ENCODE results near the gene GSTM5.
"Not testable (repeated sequence)": the region's sequence is repeated elsewhere in the genome, so short reads cannot be mapped to it uniquely, and the experiment has no call there.

Gene GSTM5

DNA sequence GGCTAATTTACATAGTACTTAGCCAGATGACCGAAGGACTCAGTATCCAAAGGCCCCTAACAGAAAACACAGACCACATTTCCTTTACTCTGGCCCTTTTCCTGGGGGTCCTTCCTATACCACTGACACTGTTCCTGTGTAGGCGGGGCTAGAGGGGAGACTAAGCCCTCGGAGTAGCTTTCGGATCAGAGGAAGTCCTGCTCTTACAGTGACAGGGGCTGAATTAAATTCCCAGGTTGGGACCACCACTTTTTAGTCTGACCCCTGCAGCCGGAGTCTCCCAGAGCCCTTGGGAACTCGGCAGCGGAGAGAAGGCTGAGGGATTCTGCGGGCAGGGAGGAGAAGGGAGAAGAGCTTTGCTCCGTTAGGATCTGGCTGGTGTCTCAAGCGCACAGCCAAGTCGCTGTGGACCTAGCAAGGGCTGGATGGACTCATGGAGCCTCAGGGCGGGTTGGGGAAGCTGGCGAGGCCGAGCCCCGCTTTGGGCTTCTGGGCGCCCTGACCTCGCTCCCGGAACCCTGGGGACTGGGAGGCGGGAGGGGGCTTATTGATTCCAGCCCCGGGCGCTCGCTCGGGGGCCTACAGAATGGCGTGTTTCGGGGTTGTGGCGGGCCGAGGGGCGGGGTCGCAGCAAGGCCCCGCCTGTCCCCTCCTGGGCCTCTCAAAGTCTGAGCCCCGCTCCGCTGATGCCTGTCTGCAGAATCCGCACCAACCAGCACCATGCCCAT, at the start of gene GSTM5:
Gene GSTM5 (plus strand): TSS at position 659 of the 728 bp plus-strand sequence. CDS start 62 bp downstream, at position 721.
- not testable (repeated sequence) for DNase-seq

DNA sequence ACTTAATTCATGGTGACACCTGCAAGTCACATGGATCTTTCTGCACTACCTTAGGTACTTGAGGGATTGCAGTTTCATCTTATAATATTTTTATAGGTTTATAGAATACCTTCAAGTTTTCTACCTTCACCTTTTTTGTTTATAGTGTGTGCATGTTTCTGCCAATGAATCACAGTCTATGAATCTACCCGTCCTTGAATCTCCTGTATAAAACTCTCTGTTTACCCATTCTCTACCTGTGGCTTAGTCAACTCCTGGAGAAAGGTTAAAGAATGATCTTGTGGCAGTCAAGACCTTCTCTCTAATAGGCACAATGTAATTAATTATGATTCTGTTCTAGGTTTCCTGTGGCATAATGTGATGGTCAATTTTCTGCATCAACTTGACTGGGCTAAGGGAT, 47.4 kb upstream of the GSTM5 start:
- DNase-seq: no peak

DNA sequence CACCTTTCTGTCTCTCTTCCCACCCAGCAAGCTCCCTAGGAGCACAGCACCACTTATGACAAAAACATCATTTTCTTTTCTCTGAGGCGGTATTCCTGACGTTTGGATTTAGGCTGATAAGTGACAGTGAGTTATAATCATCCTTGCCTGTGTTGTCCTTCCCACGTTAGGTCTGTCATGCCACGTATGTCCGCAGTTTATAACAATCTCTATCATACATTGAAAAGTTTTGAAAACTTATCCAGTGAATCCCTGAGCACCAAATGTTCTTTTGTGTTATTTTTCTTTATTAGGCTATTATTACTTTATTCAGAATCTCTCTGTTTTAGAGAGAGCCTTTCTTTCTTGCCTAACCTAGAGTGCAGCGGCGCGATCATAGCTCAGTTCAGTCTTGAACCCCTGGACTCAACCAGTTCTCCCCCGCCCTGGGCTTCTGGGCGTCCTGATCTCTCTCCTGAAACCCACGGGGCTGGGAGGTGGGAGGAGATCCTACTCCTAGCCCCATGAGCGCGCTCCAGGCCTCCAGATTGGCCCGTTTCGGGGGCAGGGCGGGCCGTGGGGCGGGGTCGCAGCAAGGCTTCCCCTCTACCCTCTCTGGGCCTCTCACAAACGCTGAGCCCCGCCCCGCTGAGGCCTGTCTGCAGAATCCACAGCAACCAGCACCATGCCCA, 44.5 kb upstream of the GSTM5 start, which contains the start of gene GSTM2:
Gene GSTM2 (plus strand): TSS at position 606 of the 671 bp plus-strand sequence. CDS start 59 bp downstream, at position 665.
- DNase-seq: peak; percentile 87 to 90

DNA sequence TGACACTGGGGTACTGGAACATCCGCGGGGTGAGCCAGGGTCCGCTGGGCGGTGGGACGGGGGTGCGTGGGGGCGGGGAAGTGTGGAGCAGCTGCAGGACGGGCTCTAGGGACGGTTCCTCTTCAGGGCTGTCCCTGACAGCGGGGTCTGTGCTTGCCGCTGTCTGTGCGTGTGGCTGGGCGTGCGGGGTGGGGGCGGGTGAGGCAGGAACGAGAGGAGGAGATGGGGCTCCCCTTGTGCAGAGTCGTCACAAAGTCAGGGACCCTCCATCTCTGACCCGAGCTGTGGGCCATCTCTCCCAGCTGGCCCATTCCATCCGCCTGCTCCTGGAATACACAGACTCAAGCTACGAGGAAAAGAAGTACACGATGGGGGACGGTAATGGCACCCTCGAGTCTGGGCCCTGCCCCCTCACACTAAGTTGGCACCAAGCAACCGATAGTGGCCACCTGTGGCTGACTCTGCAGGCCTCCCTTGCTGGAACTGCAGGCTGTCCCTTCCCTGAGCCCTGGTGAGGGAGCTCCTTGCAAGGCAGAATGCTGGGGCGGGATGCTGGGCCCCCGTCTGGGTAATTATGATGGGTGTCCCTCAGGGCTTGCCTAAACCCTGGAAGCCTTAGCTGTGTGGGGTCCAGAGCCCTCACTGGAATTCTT, 43.8 kb upstream of the GSTM5 start:
- DNase-seq: no peak

DNA sequence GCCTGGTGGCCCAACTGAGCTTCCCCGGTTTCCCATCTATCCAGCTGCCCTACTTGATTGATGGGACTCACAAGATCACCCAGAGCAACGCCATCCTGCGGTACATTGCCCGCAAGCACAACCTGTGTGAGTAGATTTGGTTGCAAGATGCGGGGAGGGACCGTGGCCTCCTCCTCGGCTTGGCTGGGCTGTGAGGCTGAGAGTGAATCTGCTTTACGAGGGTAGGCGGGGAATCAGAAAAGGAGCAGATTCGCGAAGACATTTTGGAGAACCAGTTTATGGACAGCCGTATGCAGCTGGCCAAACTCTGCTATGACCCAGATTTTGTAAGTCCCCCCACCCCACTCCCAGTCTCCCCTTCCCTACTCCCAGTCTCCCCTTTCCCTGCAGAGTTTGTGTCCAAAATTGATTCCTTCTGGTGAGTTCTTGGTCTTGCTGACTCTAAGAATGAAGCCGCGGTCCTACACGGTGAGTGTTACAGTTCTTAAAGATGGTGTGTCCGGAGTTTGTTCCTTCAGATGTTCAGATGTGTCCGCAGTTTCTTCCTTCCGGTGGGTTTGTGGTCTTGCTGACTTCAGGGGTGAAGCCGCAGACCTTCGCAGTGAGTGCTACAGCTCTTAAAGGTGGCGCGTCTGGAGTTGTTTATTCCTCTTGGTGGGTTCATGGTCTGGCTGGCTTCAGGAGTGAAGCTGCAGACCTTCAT, 42.7 kb upstream of the GSTM5 start:
- no peak for DNase-seq

DNA sequence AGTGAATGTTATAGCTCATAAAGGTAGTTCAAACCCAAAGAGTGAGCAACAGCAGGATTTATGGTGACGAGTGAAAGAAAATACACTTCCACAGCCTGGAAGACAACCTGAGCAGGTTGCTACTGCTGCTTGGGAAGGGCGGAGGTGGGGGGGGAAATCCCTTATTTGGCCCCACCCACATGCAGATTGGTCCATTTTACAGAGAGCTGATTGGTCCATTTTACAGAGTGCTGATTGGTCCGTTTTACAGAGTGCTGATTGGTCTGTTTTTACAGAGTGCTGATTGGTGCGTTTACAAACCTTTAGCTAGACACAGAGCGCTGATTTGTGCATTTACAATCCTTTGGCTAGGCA, 42.1 kb upstream of the GSTM5 start:
- not testable (repeated sequence) for DNase-seq

DNA sequence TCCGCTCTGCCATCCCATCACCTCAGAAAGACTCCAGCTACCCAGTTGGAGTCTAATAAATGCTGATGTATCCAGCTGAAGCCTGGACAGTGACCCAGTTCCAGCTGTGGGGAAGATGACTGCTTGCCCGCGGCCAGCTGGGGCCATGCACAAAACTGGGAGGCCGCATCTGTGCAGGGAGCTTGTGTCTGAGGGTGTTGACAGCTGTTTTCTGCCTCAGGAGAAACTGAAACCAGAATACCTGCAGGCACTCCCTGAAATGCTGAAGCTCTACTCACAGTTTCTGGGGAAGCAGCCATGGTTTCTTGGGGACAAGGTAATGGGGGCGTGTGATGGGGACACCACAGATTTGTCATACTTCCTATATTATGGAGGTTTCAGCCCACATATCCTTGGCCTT, 41.0 kb upstream of the GSTM5 start:
- DNase-seq: no peak

DNA sequence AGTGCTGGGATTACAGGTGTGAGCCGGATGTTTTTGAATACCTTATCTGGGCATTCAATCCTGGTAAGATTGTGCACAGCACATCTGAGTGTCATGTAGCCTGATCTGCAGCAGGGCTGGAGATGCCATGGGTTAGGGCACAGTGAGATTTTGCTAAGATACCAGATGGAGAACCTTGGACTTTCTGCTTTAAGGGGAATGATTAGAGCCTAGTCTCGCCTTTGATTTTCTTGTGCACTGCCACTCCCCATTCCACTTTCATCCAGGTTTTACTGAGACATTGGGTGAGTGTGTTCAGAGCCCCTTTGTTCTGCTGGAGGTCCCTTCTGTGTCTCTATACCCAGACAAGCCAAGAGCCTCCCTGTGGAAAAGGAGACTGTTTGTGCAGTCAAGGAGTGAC, 38.2 kb upstream of the GSTM5 start:
- DNase-seq: not testable (repeated sequence)

DNA sequence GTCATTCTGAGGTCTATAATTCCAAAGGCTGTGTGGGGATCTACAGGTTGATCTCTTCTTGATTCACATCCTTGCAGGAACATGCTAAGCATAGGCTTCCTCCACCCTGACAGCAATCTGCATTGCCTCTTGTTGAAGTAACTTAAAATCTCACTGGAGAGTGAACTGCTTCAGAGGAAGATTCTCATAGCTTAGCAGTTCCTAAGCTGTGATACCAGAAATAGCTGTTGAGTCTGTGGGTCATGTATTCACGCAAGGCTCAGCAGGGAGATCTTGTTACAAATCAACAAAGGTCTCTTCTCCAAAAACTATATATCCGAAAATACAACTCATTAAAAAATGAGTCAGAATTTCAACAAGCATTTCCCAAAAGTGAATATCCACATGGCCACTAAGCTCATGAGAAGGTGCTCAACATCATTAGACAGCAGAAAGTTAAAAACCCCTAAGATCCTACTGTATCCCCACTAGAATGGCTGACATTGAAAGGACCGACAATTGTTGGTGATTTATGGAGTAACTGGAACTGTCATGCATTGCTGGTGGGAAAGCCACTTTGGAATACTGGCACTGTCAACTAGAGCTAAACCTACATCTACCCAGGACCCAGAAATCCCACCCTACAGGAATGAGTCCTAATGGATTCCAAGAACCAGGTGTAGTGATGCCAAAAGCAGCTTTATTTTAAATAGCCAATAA, 35.2 kb upstream of the GSTM5 start:
- DNase-seq: not testable (repeated sequence)

DNA sequence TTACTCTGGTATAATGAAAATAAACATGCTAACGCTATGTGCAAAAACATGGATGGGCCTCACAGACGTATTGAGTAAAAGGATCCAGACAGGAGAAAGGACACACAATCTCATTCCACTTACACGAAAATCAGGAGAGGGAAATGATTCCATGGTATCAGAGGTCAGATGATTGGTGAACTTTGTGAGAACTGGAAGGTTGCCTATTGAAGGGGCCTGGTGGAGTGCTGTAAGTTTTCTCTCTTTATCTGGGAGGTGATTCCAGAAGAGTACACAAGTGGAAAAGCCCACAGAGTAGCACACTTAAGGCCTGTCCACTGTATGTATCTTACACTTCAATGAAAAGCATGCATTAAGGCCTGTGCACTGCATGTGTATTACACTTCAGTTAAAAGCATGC, 34.6 kb upstream of the GSTM5 start:
- DNase-seq: no peak

DNA sequence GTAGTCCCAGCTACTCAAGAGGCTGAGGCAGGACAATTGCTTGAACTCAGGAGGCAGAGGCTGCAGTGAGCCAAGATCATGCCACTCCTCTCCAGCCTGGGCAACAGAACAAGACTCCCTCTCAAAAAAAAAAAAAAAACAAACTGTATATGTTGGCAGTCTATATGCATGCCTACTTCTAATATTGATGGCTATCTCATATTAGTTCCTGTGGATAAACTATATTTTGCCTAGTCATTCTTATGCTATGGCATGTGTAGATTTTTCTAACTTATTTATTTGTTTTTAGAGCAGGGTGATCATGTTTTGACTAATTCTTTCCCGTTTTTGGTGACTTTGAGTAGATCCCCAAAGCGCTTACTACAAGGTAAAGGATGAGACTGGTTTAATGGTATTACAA, 33.4 kb upstream of the GSTM5 start:
- DNase-seq: not testable (repeated sequence)

DNA sequence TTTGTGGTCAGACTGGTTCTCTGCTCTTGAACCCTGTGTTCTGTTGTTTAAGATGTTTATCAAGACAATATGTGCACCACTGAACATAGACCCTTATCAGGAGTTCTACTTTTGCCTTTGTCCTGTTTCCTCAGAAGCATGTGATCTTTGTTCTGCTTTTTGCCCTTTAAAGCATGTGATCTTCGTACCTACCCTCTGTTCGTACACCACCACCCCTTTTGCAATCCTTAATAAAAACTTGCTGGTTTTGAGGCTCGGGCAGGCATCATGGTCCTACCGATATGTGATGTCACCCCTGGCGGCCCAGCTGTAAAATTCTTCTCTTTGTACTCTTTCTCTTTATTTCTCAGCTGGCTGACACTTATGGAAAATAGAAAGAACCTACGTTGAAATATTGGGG, 27.3 kb upstream of the GSTM5 start:
- DNase-seq: not testable (repeated sequence)

DNA sequence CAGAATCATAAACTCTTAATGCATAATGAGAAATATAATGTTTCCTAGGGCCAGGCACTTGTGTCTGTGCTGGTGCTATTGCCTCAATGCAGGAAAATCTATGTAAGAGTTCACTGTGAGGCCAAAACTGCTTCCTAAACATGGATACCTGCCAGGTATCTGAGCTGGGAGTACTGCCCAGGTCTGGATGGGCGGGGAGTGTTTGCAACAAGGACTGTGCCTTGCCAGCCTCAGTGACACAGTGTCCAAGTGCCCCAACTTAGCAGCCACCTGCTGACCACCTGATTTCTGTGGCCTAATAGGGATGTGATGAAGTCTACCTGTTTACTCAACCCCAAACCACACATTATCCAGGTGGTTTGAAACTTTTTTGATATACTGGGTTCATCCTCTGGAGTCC, 26.7 kb upstream of the GSTM5 start:
- DNase-seq: not testable (repeated sequence)

DNA sequence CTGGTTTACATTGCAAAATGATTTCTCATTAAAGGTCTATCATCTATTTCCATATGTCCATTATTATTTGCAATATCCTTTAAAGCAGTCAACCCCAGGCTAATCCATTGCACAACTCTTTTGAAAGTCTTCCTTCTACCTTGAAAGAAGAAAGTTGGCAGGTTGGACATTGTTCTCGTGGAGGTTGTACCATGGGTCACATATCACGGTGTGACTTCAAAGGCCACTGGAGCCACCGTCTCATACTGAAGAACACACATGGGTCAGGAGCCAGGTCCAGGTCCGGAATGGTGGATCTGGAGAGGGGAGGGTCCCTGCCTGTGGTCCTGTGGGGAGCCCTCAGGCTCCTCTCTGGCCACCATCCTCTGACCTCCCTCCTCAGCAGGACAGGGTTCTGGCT, 26.2 kb upstream of the GSTM5 start:
- not testable (repeated sequence) for DNase-seq

DNA sequence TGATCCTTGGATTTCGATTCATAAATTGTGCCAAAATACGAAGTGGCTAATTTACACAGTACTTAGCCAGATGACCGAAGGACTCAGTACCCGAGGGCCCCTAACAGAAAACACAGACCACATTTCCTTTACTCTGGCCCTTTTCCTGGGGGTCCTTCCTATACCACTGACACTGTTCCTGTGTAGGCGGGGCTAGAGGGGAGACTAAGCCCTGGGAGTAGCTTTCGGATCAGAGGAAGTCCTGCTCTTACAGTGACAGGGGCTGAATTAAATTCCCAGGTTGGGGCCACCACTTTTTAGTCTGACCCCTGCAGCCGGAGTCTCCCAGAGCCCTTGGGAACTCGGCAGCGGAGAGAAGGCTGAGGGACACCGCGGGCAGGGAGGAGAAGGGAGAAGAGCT, 24.9 kb upstream of the GSTM5 start:
- not testable (repeated sequence) for DNase-seq

DNA sequence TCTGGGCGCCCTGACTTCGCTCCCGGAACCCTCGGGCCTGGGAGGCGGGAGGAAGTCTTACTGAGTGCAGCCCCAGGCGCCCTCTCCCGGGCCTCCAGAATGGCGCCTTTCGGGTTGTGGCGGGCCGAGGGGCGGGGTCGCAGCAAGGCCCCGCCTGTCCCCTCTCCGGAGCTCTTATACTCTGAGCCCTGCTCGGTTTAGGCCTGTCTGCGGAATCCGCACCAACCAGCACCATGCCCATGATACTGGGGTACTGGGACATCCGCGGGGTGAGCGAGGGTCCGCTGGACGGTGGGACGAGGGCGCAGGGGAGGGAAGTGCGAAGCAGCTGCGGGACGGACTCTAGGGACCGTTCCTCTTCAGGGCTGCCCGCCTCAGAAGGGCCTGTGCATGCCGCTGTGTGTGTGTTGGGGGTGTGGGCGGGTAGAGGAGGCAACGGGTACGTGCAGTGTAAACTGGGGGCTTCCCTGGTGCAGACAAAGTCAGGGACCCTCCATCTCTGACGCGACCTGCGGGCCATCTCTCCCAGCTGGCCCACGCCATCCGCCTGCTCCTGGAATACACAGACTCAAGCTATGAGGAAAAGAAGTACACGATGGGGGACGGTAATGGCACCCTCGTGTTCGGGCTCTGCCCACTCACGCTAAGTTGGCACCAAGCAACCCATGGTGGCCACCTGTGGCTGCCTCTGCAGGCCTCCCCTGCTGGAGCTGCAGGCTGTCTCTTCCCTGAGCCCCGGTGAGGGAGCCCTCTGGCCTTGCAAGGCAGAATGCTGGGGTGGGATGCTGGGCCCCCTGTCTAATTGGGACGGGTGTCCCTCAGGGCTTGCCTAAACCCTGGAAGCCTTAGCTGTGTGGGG, 24.2 kb upstream of the GSTM5 start, which contains the start of gene GSTM1:
Gene GSTM1 (plus strand): TSS at position 177 of the 859 bp plus-strand sequence. CDS start 57 bp downstream, at position 234.
- DNase-seq: peak in 1 of 2 donors; percentile 78

DNA sequence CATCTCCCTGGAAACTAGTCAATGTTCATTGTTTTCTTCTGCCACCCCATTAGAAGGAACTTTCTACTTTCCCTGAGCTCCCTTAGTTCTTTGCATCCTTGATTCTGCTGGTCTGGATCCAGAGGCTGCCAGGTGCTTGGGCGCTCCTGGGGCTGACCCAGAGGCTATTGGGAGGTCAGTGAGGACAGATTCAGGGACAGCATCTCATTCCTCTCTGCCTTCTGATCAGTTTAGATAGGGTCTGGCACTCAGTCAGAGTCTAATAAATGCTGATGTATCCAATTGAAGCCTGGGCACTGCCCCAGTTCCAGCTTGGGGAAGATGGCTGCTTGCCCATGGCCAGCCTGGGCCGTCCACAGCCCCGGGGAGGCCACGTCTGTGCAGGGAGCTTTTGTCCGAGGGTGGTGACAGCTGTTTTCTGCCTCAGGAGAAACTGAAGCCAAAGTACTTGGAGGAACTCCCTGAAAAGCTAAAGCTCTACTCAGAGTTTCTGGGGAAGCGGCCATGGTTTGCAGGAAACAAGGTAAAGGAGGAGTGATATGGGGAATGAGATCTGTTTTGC, 22.1 kb upstream of the GSTM5 start:
- DNase-seq: no peak

DNA sequence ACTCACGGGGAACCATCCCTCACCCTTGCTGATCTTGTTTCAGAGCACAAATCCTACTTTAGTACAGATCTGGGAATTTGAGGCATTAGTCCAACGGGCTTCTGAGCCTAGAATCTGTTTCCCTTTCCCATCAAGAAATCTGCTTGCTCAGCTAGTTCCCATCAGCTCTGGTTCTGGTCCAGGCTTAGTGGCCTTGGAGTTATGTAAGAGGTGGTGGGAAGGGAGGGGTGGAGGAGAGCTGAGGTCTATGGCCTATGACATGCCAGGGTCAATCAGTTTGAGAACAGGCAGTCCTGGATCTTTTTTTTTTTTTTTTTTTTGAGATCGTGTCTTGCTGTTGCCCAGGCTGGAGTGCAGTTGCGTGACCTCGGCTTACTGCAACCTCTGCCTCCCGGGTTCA, 20.3 kb upstream of the GSTM5 start:
- no peak for DNase-seq

DNA sequence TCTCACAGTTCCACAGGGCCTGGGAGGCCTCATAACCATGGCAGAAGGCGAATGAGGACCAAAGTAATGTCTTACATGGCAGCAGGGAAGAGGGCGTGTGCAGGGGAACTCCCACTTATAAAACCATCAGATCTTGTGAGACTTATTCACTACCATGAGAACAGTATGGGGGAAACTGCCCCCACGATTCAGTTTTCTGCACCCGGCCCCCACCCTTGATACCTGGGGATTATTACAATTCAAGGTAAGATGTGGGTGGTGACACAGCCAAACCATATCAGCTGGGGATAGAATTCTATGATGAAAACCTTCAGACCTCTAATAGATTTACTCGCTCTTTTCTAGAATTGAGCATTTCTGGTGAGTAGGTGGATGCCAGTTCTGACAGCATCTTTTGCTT, 17.7 kb upstream of the GSTM5 start:
- not testable (repeated sequence) for DNase-seq

DNA sequence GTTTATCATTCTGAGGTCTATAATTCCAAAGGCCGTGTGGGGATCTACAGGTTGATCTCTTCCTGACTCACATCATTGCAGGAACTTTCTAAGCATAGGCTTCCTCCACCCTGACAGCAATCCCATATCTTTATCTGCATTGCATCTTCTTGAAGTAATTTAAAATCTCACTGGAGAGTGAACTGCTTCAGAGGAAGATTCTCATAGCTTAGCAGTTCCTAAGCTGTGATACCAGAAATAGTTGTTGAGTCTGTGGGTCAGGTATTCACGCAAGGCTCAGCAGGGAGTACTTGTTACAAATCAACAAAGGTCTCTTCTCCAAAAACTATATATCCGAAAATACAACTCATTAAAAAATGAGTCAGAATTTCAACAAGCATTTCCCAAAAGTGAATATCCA, 16.9 kb upstream of the GSTM5 start:
- DNase-seq: not testable (repeated sequence)

DNA sequence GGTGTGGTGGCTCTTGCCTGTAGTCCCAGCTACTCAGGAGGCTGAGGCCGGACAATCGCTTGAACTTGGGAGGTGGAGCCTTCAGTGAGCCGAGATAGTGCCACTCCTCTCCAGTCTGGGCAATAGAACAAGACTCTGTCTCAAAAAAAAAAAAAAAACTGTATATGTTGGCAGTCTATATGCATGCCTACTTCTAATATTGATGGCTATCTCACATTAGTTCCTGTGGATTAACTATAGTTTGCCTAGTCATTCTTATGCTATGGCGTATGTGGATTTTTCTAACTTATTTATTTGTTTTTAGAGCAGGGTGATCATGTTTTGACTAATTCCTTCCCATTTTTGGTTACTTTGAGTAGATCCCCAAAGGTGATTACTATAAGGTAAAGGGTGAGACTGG, 15.0 kb upstream of the GSTM5 start:
- DNase-seq: no peak
